Gastrocnemius medialis (tissue), 4 donors: ENCODE measurements around the gene PHACTR1. TPM values are rescaled to one million over a fixed set of nuclear protein-coding genes. Genes with fewer than 3 reads are reported as not detected.

Experiments used
- ATAC-seq, 2 donors: fragments of 150-250 bp; one replicate each; pipeline ENCODE4 v1.9.1; 2016
- DNase-seq, 2 donors: peaks; one replicate each; pipeline ENCODE4 v3.0.0-alpha.2; 2019
- H3K27ac ChIP-seq, 4 donors: fragments of 200-600 bp; sonication (generic); 1 replicate in 1 of 4; 2 replicates in 3 of 4; pipeline ENCODE4 v1.5.1; 2016 to 2018; ENCODE audit warnings: mild to moderate bottlenecking in 2 of 4, moderate library complexity in 1 of 4
- H3K27me3 ChIP-seq, 3 donors: fragments of 200-600 bp; sonication (generic) in 2 of 3; 1 replicate in 1 of 3; 2 replicates in 2 of 3; pipeline versions ENCODE4 v1.5.1 to v1.6.0; 2016 to 2019; ENCODE audit warnings: mild to moderate bottlenecking in 1 of 3, moderate library complexity in 1 of 3
- H3K36me3 ChIP-seq, 2 donors: fragments of 200-600 bp; sonication (generic) in 1 of 2; one replicate each; pipeline ENCODE4 v1.5.1; 2017 to 2018
- H3K4me1 ChIP-seq, 2 donors: fragments of 200-600 bp; sonication (generic) in 1 of 2; one replicate each; pipeline ENCODE4 v1.5.1; 2016 to 2017; ENCODE audit warnings: mild to moderate bottlenecking in 2 of 2
- H3K4me3 ChIP-seq, 4 donors: fragments of 200-600 bp; sonication (generic) in 3 of 4; 1 replicate in 1 of 4; 2 replicates in 3 of 4; pipeline ENCODE4 v1.5.1; 2016 to 2019; ENCODE audit warnings: mild to moderate bottlenecking in 2 of 4
- H3K9me3 ChIP-seq, 3 donors: fragments of 200-600 bp; sonication (generic) in 2 of 3; 1 replicate in 1 of 3; 2 replicates in 2 of 3; pipeline ENCODE4 v1.5.1; 2016 to 2019
- POLR2A ChIP-seq, 2 donors: fragments of 450-650 bp; IDR thresholded peaks; one replicate each; pipeline ENCODE4 v1.6.1; 2017; ENCODE audit warnings: antibody characterized with exemption in 2 of 2, mild to moderate bottlenecking in 2 of 2, moderate library complexity in 2 of 2
- in situ Hi-C, 4 donors: fragments of 200-750 bp; cut with MboI; loops; one replicate each; pipeline versions ENCODE4 v1.15.0 to v1.8.0; 2017; ENCODE audit warnings: low sequenced_read_pairs in 4 of 4
- intact Hi-C: fragments of 100-400 bp; cut with DNase I; formaldehyde crosslinking; loops from one replicate; pipeline ENCODE4 v1.15.1; 2023; ENCODE audit warnings: low total_unique reads
- total RNA-seq, 4 donors: library from RNA; depleted of rRNA; stranded (reverse); fragments of >200 nt; gene quantifications; one replicate each; pipeline versions ENCODE4 v1.1.0 to v1.2.3, GENCODE V29; 2016
- TF ChIP-seq, protein P1 (sequence below), 5 experiments: fragments of 450-650 bp in 3 of 5; fragments of 200-600 bp in 2 of 5; sonication (generic) in 2 of 5; IDR thresholded peaks in 4 of 5; conservative IDR thresholded peaks in 1 of 5; 1 replicate in 4 of 5; 2 replicates in 1 of 5; pipeline ENCODE4 v1.5.1; 2016 to 2019; ENCODE audit warnings: antibody characterized with exemption in 5 of 5, mild to moderate bottlenecking in 3 of 5, moderate library complexity in 3 of 5

PHACTR1 gene
- total RNA-seq, 4 donors from 2014 or later = 0.07 to 0.82 (median 0.21) TPM

DNA sequence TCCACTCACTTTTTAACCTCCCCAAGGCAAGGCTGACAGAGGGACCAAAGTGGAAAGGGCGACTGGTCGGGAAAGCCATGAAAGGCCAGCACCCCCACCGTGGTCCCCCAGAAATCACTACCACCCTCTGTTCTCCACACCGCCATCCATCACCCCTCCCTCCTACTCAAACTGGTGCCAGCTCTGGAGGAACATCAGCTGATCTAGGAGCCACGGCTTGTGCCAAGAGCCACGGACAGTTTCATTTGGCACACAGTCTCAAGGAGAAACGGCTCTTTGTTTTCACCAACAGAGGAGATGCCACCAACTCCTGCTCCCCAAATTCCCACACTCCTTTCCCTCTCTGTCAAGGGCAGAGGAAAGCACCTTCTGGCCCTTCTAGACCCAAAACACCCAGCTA is 585.7 kb downstream of the PHACTR1 start:
- Histone ChIP-seq H3K27me3 (no peaks in the 10 kb centered on the region), H3K27ac (peak overlapping the region; percentile 31 to 63 (median 59)), H3K9me3 (no peaks in the 10 kb centered on the region), H3K4me3 (no peak overlapping the region), H3K36me3 (peaks cover 0 to 23% of the 10 kb centered on the region in 2 donors), H3K4me1 (peaks cover 14 to 22% of the 10 kb centered on the region in 2 donors)
- ATAC-seq (no peak), DNase-seq (no peak)
- in situ Hi-C loops (no loop called here), intact Hi-C loops (loop anchor here (10.0 kb wide), 1 partner anchor 347 kb away; no protein-coding TSS in a partner anchor)
- TF ChIP-seq, protein P1, sequence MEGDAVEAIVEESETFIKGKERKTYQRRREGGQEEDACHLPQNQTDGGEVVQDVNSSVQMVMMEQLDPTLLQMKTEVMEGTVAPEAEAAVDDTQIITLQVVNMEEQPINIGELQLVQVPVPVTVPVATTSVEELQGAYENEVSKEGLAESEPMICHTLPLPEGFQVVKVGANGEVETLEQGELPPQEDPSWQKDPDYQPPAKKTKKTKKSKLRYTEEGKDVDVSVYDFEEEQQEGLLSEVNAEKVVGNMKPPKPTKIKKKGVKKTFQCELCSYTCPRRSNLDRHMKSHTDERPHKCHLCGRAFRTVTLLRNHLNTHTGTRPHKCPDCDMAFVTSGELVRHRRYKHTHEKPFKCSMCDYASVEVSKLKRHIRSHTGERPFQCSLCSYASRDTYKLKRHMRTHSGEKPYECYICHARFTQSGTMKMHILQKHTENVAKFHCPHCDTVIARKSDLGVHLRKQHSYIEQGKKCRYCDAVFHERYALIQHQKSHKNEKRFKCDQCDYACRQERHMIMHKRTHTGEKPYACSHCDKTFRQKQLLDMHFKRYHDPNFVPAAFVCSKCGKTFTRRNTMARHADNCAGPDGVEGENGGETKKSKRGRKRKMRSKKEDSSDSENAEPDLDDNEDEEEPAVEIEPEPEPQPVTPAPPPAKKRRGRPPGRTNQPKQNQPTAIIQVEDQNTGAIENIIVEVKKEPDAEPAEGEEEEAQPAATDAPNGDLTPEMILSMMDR (IDR thresholded peaks at IDR 0.05 in 4 of 5, conservative IDR thresholded peaks at IDR 0.05 in 1 of 5) = no peak
- TF ChIP-seq POLR2A (IDR thresholded peaks at IDR 0.05) = no peak

DNA sequence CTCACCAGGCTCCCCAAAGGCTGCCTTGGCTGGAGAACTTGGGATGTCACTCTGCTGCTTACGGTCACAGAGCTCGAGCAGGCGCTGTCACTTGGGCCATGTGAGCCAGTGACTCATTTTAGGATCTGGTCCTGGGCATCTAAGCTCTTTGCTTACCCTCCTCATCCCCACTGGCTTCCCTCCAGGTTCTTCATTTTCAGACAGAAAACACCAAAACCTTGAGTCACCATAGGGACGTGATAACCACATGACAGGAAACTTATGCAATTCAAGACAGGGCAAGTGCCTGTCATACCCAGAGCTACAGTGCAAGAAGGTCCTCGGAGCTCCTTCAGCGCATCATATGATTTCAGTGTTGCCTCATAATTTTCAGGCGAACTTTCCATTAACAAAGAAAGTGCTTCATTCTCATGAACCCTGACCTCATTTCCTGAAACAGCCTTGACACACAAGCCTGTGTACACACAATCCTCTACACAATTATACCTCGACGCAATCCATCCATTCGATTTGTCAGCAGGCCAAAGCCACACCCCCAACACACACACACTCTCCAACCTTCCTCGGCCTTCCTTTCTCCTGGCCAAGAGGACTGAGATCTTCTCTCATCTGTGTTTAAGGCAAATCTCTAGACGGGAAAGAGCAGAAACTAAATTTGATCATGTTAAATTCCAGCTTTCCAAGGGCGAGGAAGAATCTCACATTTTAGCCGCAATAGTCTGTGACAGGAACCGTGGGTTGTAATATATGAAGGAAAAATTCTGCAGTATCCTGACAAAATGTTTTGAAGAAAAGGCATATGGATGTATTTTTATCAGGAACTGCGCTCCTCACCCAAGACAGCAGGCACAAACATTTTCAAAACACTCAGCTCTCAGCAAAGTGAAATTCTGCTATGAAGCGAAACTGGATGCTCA is 586.4 kb downstream of the PHACTR1 start:
- Histone ChIP-seq H3K27ac (peak overlapping the region; percentile 38 to 63 (median 59)), H3K4me1 (peaks cover 20 to 30% of the 10 kb centered on the region in 2 donors), H3K36me3 (peaks cover 0 to 25% of the 10 kb centered on the region in 2 donors), H3K27me3 (no peaks in the 10 kb centered on the region), H3K4me3 (peak overlapping the region in 3 of 4 donors; percentile 1 to 26 (median 25)), H3K9me3 (no peaks in the 10 kb centered on the region)
- ATAC-seq (peak; percentile 72 to 76), DNase-seq (peak; percentile 56 to 58)
- intact Hi-C loops (loop anchor here (10.0 kb wide), 1 partner anchor 348 kb away; no protein-coding TSS in a partner anchor), in situ Hi-C loops (no loop called here)
- TF ChIP-seq POLR2A (IDR thresholded peaks at IDR 0.05) = no peak
- TF ChIP-seq, protein P1 (IDR thresholded peaks at IDR 0.05 in 4 of 5, conservative IDR thresholded peaks at IDR 0.05 in 1 of 5) = no peak

DNA sequence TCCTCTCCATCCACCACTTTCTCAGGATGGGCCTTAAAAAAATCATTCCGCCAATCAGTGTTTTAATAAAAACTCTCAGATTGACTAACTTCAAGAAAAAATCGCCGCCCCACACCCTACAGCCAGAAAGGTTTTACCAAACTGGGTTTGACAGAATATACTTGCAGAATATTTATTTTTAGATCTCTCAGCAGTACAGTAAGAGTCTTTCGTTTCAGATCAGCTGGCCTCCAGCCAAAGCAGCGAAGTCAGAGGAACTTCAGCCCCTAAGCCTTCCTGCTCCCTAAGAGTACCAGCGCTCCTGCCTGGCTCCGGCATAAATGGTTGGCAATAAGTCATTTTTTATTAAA is 587.1 kb downstream of the PHACTR1 start:
- peaks cover 0 to 25% of the 10 kb centered on the region in 2 donors for H3K36me3 ChIP-seq
- intact Hi-C loops = loop anchor here (10.0 kb wide), 1 partner anchor 349 kb away; no protein-coding TSS in a partner anchor
- ATAC-seq (peak; percentile 63 to 70), DNase-seq (peak; percentile 39 to 67)
- no peaks in the 10 kb centered on the region for H3K27me3 ChIP-seq
- in situ Hi-C loops = no loop called here
- no peaks in the 10 kb centered on the region for H3K9me3 ChIP-seq
- H3K4me3 ChIP-seq = peak overlapping the region in 3 of 4 donors; percentile 1 to 26 (median 25)
- peak overlapping the region; percentile 38 to 63 (median 58) for H3K27ac ChIP-seq
- TF ChIP-seq, protein P1 (IDR thresholded peaks at IDR 0.05 in 4 of 5, conservative IDR thresholded peaks at IDR 0.05 in 1 of 5) = no peak
- TF ChIP-seq POLR2A (IDR thresholded peaks at IDR 0.05) = no peak
- peaks cover 26 to 36% of the 10 kb centered on the region in 2 donors for H3K4me1 ChIP-seq

DNA sequence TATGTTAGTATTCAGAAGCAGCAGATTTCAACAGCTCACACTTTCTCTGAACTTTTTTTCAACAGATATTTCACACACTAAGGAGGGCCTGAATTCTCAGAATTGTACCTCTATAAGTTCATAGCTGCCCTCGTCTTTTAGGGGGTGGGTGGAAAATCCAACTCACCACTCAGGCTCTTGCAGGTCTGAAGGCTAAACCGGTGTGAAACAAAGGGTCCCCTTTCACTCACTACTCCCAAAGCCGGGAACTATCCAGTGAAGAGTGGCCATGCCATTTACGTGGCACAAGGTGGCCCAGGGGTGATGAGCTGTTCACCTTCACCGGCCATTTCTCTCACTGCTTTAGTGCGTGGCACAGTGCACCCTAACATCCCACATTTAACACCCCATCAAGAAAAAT is 587.5 kb downstream of the PHACTR1 start:
- in situ Hi-C loops = no loop called here

More for the DNA sequence above, 587.5 kb downstream of the PHACTR1 start:
- Histone ChIP-seq H3K4me1 (peaks cover 29 to 40% of the 10 kb centered on the region in 2 donors), H3K27ac (peak overlapping the region in 2 of 4 donors; percentile 57 to 59), H3K36me3 (peaks cover 0 to 25% of the 10 kb centered on the region in 2 donors), H3K4me3 (peak overlapping the region in 2 of 4 donors; percentile 25 to 26), H3K9me3 (no peaks in the 10 kb centered on the region), H3K27me3 (no peaks in the 10 kb centered on the region)
- ATAC-seq (no peak), DNase-seq (no peak)
- intact Hi-C loops = loop anchor here (10.0 kb wide), 1 partner anchor 349 kb away; no protein-coding TSS in a partner anchor
- TF ChIP-seq POLR2A (IDR thresholded peaks at IDR 0.05) = no peak
- TF ChIP-seq, protein P1 (IDR thresholded peaks at IDR 0.05 in 4 of 5, conservative IDR thresholded peaks at IDR 0.05 in 1 of 5) = no peak
